ENCODE results near the gene ASAP2. TPM values are rescaled to one million over a fixed set of nuclear protein-coding genes. Genes with fewer than 3 reads are reported as not detected.

The ASAP2 gene
- total and polyA plus RNA-seq, 4 experiments from 2014 or later: not detected

- Mint-ChIP-seq H3K27ac (no peak overlapping the region), H3K9me3 (peaks cover 0 to 3% (median 0%) of the 10 kb centered on the region in 8 donors), H3K27me3 (peaks cover 2 to 4% of the 10 kb centered on the region in 2 donors), H3K4me1 (no peaks in the 10 kb centered on the region), H3K4me3 (no peak overlapping the region), H3K36me3 (no peaks in the 10 kb centered on the region)
- ChIA-PET CTCF (ENCODE audit: partially characterized antibody) (interaction anchor here (1.3 kb wide), 1 partner anchor 11 kb away, joined by 3 read pairs; no protein-coding TSS in a partner anchor), POLR2A (ENCODE audit: partially characterized antibody) (no interaction called here)
- no peak for DNase-seq
- peaks cover 4% of the 10 kb centered on the region for H3K27me3 ChIP-seq (ENCODE audit: insufficient read depth, low read length)
- intact Hi-C loops (cut with micrococcal nuclease): no loop called here
- no peaks in the 10 kb centered on the region for H3K4me1 ChIP-seq (ENCODE audit: insufficient read depth, low read length)
- no peak overlapping the region for H3K27ac ChIP-seq (ENCODE audit: low read depth, low read length)
- no peaks in the 10 kb centered on the region for H3K36me3 ChIP-seq (ENCODE audit: insufficient read depth, low read length)
- H3K9me3 ChIP-seq (ENCODE audit: control insufficient read depth in 1 of 2, low read length in 2 of 2): no peaks in the 10 kb centered on the region
- no peak overlapping the region for H3K4me3 ChIP-seq (ENCODE audit: low read length in 2 of 2)
Observed at GRCh38 chr2:9222239-9222892, 15.8 kb downstream of the ASAP2 start.

GRCh38 chr2:9222893-9223287 is 16.3 kb downstream of the ASAP2 start:
- POLR2A ChIA-PET (ENCODE audit: partially characterized antibody): no interaction called here
- CTCF ChIA-PET (ENCODE audit: partially characterized antibody): interaction anchor here (1.3 kb wide), 1 partner anchor 10 kb away, joined by 3 read pairs; no protein-coding TSS in a partner anchor
- no peak for DNase-seq
- H3K9me3 Mint-ChIP-seq: peaks cover 0 to 3% (median 0%) of the 10 kb centered on the region in 8 donors
- no peaks in the 10 kb centered on the region for H3K36me3 ChIP-seq (ENCODE audit: insufficient read depth, low read length)
- no peak overlapping the region for H3K4me3 Mint-ChIP-seq
- no peaks in the 10 kb centered on the region for H3K4me1 ChIP-seq (ENCODE audit: insufficient read depth, low read length)
- no peak overlapping the region for H3K27ac Mint-ChIP-seq
- H3K27me3 ChIP-seq (ENCODE audit: insufficient read depth, low read length): peaks cover 4% of the 10 kb centered on the region
- no peaks in the 10 kb centered on the region for H3K4me1 Mint-ChIP-seq
- peaks cover 4 to 7% of the 10 kb centered on the region in 2 donors for H3K27me3 Mint-ChIP-seq
- H3K36me3 Mint-ChIP-seq: no peaks in the 10 kb centered on the region
- intact Hi-C loops (cut with micrococcal nuclease): no loop called here
- H3K27ac ChIP-seq (ENCODE audit: low read depth, low read length): no peak overlapping the region
- H3K9me3 ChIP-seq (ENCODE audit: control insufficient read depth in 1 of 2, low read length in 2 of 2): no peaks in the 10 kb centered on the region
- no peak overlapping the region for H3K4me3 ChIP-seq (ENCODE audit: low read length in 2 of 2)

- Histone ChIP-seq H3K4me3 (ENCODE audit: low read length in 2 of 2) (no peak overlapping the region), H3K27ac (ENCODE audit: low read depth, low read length) (no peak overlapping the region), H3K4me1 (ENCODE audit: insufficient read depth, low read length) (no peaks in the 10 kb centered on the region), H3K9me3 (ENCODE audit: control insufficient read depth in 1 of 2, low read length in 2 of 2) (no peaks in the 10 kb centered on the region), H3K27me3 (ENCODE audit: insufficient read depth, low read length) (peaks cover 4% of the 10 kb centered on the region), H3K36me3 (ENCODE audit: insufficient read depth, low read length) (no peaks in the 10 kb centered on the region)
- Mint-ChIP-seq H3K4me3 (no peak overlapping the region), H3K4me1 (no peaks in the 10 kb centered on the region), H3K27ac (no peak overlapping the region), H3K27me3 (peaks cover 13 to 17% of the 10 kb centered on the region in 2 donors), H3K36me3 (no peaks in the 10 kb centered on the region), H3K9me3 (peaks cover 0 to 3% (median 0%) of the 10 kb centered on the region in 8 donors)
- ChIA-PET POLR2A (ENCODE audit: partially characterized antibody) (no interaction called here), CTCF (ENCODE audit: partially characterized antibody) (no interaction called here)
- intact Hi-C loops (cut with micrococcal nuclease): no loop called here
- no peak for DNase-seq
Observed at GRCh38 chr2:9225806-9226205, 19.2 kb downstream of the ASAP2 start.

GRCh38 chr2:9226458-9227380 is 20.1 kb downstream of the ASAP2 start:
- Mint-ChIP-seq H3K4me3 (no peak overlapping the region), H3K27me3 (peaks cover 17 to 18% of the 10 kb centered on the region in 2 donors), H3K4me1 (no peaks in the 10 kb centered on the region), H3K36me3 (no peaks in the 10 kb centered on the region), H3K27ac (no peak overlapping the region), H3K9me3 (no peaks in the 10 kb centered on the region)
- Histone ChIP-seq H3K4me1 (ENCODE audit: insufficient read depth, low read length) (no peaks in the 10 kb centered on the region), H3K4me3 (ENCODE audit: low read length in 2 of 2) (no peak overlapping the region), H3K27ac (ENCODE audit: low read depth, low read length) (no peak overlapping the region), H3K27me3 (ENCODE audit: insufficient read depth, low read length) (peaks cover 4% of the 10 kb centered on the region), H3K36me3 (ENCODE audit: insufficient read depth, low read length) (no peaks in the 10 kb centered on the region), H3K9me3 (ENCODE audit: control insufficient read depth in 1 of 2, low read length in 2 of 2) (no peaks in the 10 kb centered on the region)
- DNase-seq: no peak
- ChIA-PET CTCF (ENCODE audit: partially characterized antibody) (no interaction called here), POLR2A (ENCODE audit: partially characterized antibody) (no interaction called here)
- intact Hi-C loops (cut with micrococcal nuclease): no loop called here

- intact Hi-C loops (cut with micrococcal nuclease): no loop called here
- H3K27ac Mint-ChIP-seq: no peak overlapping the region
Observed at GRCh38 chr2:9228088-9228751, 21.6 kb downstream of the ASAP2 start.

GRCh38 chr2:9228781-9229469 is 22.3 kb downstream of the ASAP2 start:
- Mint-ChIP-seq H3K4me1 (no peaks in the 10 kb centered on the region), H3K27me3 (peaks cover 30 to 33% of the 10 kb centered on the region in 2 donors), H3K36me3 (no peaks in the 10 kb centered on the region), H3K27ac (no peak overlapping the region), H3K4me3 (no peak overlapping the region), H3K9me3 (no peaks in the 10 kb centered on the region)
- H3K27me3 ChIP-seq (ENCODE audit: insufficient read depth, low read length): no peaks in the 10 kb centered on the region
- POLR2A ChIA-PET (ENCODE audit: partially characterized antibody): no interaction called here
- no peaks in the 10 kb centered on the region for H3K36me3 ChIP-seq (ENCODE audit: insufficient read depth, low read length)
- CTCF ChIA-PET (ENCODE audit: partially characterized antibody): no interaction called here
- H3K9me3 ChIP-seq (ENCODE audit: control insufficient read depth in 1 of 2, low read length in 2 of 2): no peaks in the 10 kb centered on the region
- no peaks in the 10 kb centered on the region for H3K4me1 ChIP-seq (ENCODE audit: insufficient read depth, low read length)
- intact Hi-C loops (cut with micrococcal nuclease): no loop called here
- no peak overlapping the region for H3K4me3 ChIP-seq (ENCODE audit: low read length in 2 of 2)
- H3K27ac ChIP-seq (ENCODE audit: low read depth, low read length): no peak overlapping the region
- no peak for DNase-seq

More at GRCh38 chr2:9228088-9228751, 21.6 kb downstream of the ASAP2 start:
- Histone ChIP-seq H3K27ac (ENCODE audit: low read depth, low read length) (no peak overlapping the region), H3K36me3 (ENCODE audit: insufficient read depth, low read length) (no peaks in the 10 kb centered on the region), H3K4me1 (ENCODE audit: insufficient read depth, low read length) (no peaks in the 10 kb centered on the region), H3K4me3 (ENCODE audit: low read length in 2 of 2) (no peak overlapping the region), H3K9me3 (ENCODE audit: control insufficient read depth in 1 of 2, low read length in 2 of 2) (no peaks in the 10 kb centered on the region), H3K27me3 (ENCODE audit: insufficient read depth, low read length) (no peaks in the 10 kb centered on the region)
- ChIA-PET CTCF (ENCODE audit: partially characterized antibody) (no interaction called here), POLR2A (ENCODE audit: partially characterized antibody) (no interaction called here)
- no peaks in the 10 kb centered on the region for H3K4me1 Mint-ChIP-seq
- H3K9me3 Mint-ChIP-seq: no peaks in the 10 kb centered on the region
- no peaks in the 10 kb centered on the region for H3K36me3 Mint-ChIP-seq
- no peak for DNase-seq
- H3K27me3 Mint-ChIP-seq: peaks cover 30 to 32% of the 10 kb centered on the region in 2 donors
- no peak overlapping the region for H3K4me3 Mint-ChIP-seq

- H3K36me3 ChIP-seq (ENCODE audit: insufficient read depth, low read length): no peaks in the 10 kb centered on the region
- ChIA-PET CTCF (ENCODE audit: partially characterized antibody) (no interaction called here), POLR2A (ENCODE audit: partially characterized antibody) (no interaction called here)
- no peaks in the 10 kb centered on the region for H3K9me3 Mint-ChIP-seq
- H3K27ac ChIP-seq (ENCODE audit: low read depth, low read length): no peak overlapping the region
- no peak for DNase-seq
- intact Hi-C loops (cut with micrococcal nuclease): no loop called here
- H3K4me3 Mint-ChIP-seq: no peak overlapping the region
- no peak overlapping the region for H3K27ac Mint-ChIP-seq
- H3K9me3 ChIP-seq (ENCODE audit: control insufficient read depth in 1 of 2, low read length in 2 of 2): no peaks in the 10 kb centered on the region
- no peak overlapping the region for H3K4me3 ChIP-seq (ENCODE audit: low read length in 2 of 2)
- no peaks in the 10 kb centered on the region for H3K4me1 ChIP-seq (ENCODE audit: insufficient read depth, low read length)
- peaks cover 30 to 35% of the 10 kb centered on the region in 2 donors for H3K27me3 Mint-ChIP-seq
- H3K27me3 ChIP-seq (ENCODE audit: insufficient read depth, low read length): no peaks in the 10 kb centered on the region
- no peaks in the 10 kb centered on the region for H3K4me1 Mint-ChIP-seq
- no peaks in the 10 kb centered on the region for H3K36me3 Mint-ChIP-seq
Observed at GRCh38 chr2:9229470-9229820, 22.8 kb downstream of the ASAP2 start.

Measured in CD4-positive, alpha-beta memory T cell (primary cell).